SK-N-SH (cell line): ENCODE measurements around the gene CAGE1. TPM values are rescaled to one million over a fixed set of nuclear protein-coding genes. Genes with fewer than 3 reads are reported as not detected.

Experiments used
- CTCF ChIA-PET: fragments of 300-600, 350-600 bp; formaldehyde crosslinking; extraction: SDS; loops from one replicate; lab custom pipeline; 2021; lab: Yijun Ruan, JAX
- POLR2A ChIA-PET: fragments of 350-600 bp; sonication (Branson Sonifier 250); formaldehyde crosslinking; extraction: SDS; loops from one replicate; lab custom pipeline; 2020; ENCODE audit warnings: antibody characterized with exemption, inconsistent platforms; lab: Yijun Ruan, JAX
- DNase-seq: peaks from one replicate; pipeline ENCODE4 v3.0.0; 2012
- H2AFZ ChIP-seq: fragments of 200-600 bp; sonication (generic); 2 replicates; pipeline ENCODE4 v1.8.1; 2016; ENCODE audit warnings: antibody characterized with exemption, mild to moderate bottlenecking, low read depth
- H3F3A ChIP-seq: fragments of 200-600 bp; sonication (generic); replicated peaks from 2 replicates; pipeline ENCODE3; 2016; ENCODE audit warnings: antibody characterized with exemption, mild to moderate bottlenecking; ENCODE audit not compliant: insufficient read depth
- H3K27ac ChIP-seq, 2 experiments: fragments of 200-500 bp in 1 of 2; fragments of 200-600 bp in 1 of 2; sonication (Bioruptor generic) in 1 of 2; sonication (generic), shearing (Covaris generic) in 1 of 2; 2 replicates each; pipeline versions ENCODE4 v1.5.1 to v1.6.1; 2014 to 2016; ENCODE audit warnings: low read depth in 2 of 2, inconsistent platforms in 1 of 2, low read length in 1 of 2, mild to moderate bottlenecking in 1 of 2, mixed read lengths in 1 of 2
- H3K27me3 ChIP-seq: fragments of 200-600 bp; sonication (generic), shearing (Covaris generic); 2 replicates; pipeline ENCODE4 v1.6.1; 2016; ENCODE audit warnings: mixed run types; ENCODE audit not compliant: insufficient read depth
- H3K36me3 ChIP-seq, 2 experiments: fragments of 200-500 bp in 1 of 2; fragments of 200-600 bp in 1 of 2; sonication (Bioruptor generic) in 1 of 2; sonication (generic) in 1 of 2; replicated peaks in 1 of 2; 2 replicates each; pipeline versions ENCODE3 to v1.5.1; 2014 to 2016; ENCODE audit warnings: low read length in 1 of 2, mild to moderate bottlenecking in 1 of 2; ENCODE audit not compliant: insufficient read depth in 2 of 2, control insufficient read depth in 1 of 2
- H3K4me1 ChIP-seq, 2 experiments: fragments of 200-500 bp in 1 of 2; fragments of 200-600 bp in 1 of 2; sonication (Bioruptor generic) in 1 of 2; sonication (generic), shearing (Covaris generic) in 1 of 2; 2 replicates each; pipeline versions ENCODE4 v1.5.1 to v1.6.1; 2014 to 2016; ENCODE audit warnings: low read depth in 1 of 2, low read length in 1 of 2, mixed run types in 1 of 2; ENCODE audit not compliant: insufficient read depth in 2 of 2, control insufficient read depth in 1 of 2
- H3K4me2 ChIP-seq: fragments of 200-600 bp; sonication (generic), shearing (Covaris generic); 2 replicates; pipeline ENCODE4 v1.6.1; 2017; ENCODE audit warnings: mixed run types
- H3K4me3 ChIP-seq, 2 experiments: fragments of 200-500 bp in 1 of 2; fragments of 200-600 bp in 1 of 2; sonication (Bioruptor generic) in 1 of 2; sonication (generic), shearing (Covaris generic) in 1 of 2; 2 replicates each; pipeline versions ENCODE4 v1.5.1 to v1.8.1; 2014 to 2016; ENCODE audit warnings: low read depth in 2 of 2, inconsistent platforms in 1 of 2, low read length in 1 of 2, mild to moderate bottlenecking in 1 of 2, mixed read lengths in 1 of 2, moderate library complexity in 1 of 2
- H3K79me2 ChIP-seq: fragments of 200-600 bp; sonication (generic); 2 replicates; pipeline ENCODE4 v1.8.1; 2017; ENCODE audit warnings: mild to moderate bottlenecking; ENCODE audit not compliant: insufficient read depth
- H3K9ac ChIP-seq: fragments of 200-600 bp; sonication (generic); 2 replicates; pipeline ENCODE4 v1.6.1; 2017; ENCODE audit warnings: mixed run types
- H3K9me2 ChIP-seq: fragments of 200-600 bp; sonication (generic); 2 replicates; pipeline ENCODE4 v1.6.1; 2017; ENCODE audit warnings: mixed run types
- H3K9me3 ChIP-seq: fragments of 200-600 bp; sonication (generic); 2 replicates; pipeline ENCODE4 v1.6.1; 2017; ENCODE audit warnings: mixed run types, mild to moderate bottlenecking, moderate library complexity
- H4K20me1 ChIP-seq: fragments of 200-600 bp; sonication (generic); 2 replicates; pipeline ENCODE4 v1.6.1; 2017; ENCODE audit warnings: mild to moderate bottlenecking, mixed run types; ENCODE audit not compliant: insufficient read depth
- ELF1 ChIP-seq: IDR thresholded peaks from 2 replicates; pipeline ENCODE4 v1.4.0; 2012
- EZH2phosphoT487 ChIP-seq: fragments of 200-600 bp; sonication (generic); IDR thresholded peaks from 2 replicates; pipeline ENCODE4 v1.6.1; 2017; ENCODE audit warnings: low read depth, mixed run types, mild to moderate bottlenecking, antibody characterized with exemption, moderate library complexity, borderline replicate concordance
- GABPA ChIP-seq: IDR thresholded peaks from 2 replicates; pipeline ENCODE4 v1.4.0; 2012; ENCODE audit warnings: low read depth, mild to moderate bottlenecking
- GATA2 ChIP-seq: sonication (generic); formaldehyde crosslinking; IDR thresholded peaks from 2 replicates; pipeline ENCODE4 v1.5.0; 2020; ENCODE audit warnings: mild to moderate bottlenecking, missing genetic modification reagents
- MXI1 ChIP-seq: IDR thresholded peaks from 2 replicates; pipeline ENCODE4 v1.6.1; 2012; ENCODE audit warnings: mild to moderate bottlenecking, low read depth, low read length, improper control_type of control experiment
- NRF1 ChIP-seq: IDR thresholded peaks from 2 replicates; pipeline ENCODE4 v1.6.1; 2012; ENCODE audit warnings: low read depth, mild to moderate bottlenecking, low read length
- RCOR1 ChIP-seq: fragments of 150-350 bp; IDR thresholded peaks from 2 replicates; pipeline ENCODE4 v1.6.1; 2017; ENCODE audit warnings: antibody characterized with exemption, low read length
- RXRA ChIP-seq: IDR thresholded peaks from 2 replicates; pipeline ENCODE4 v1.4.0; 2012; ENCODE audit warnings: low read depth, mild to moderate bottlenecking, borderline replicate concordance
- SMC3 ChIP-seq: IDR thresholded peaks from 2 replicates; pipeline ENCODE4 v1.6.1; 2012; ENCODE audit warnings: low read depth, low read length, improper control_type of control experiment
- TEAD4 ChIP-seq: IDR thresholded peaks from 2 replicates; pipeline ENCODE4 v1.4.0; 2012; ENCODE audit warnings: mild to moderate bottlenecking, borderline replicate concordance; ENCODE audit not compliant: insufficient read depth
- YY1 ChIP-seq: IDR thresholded peaks from 2 replicates; pipeline ENCODE4 v1.4.0; 2012; ENCODE audit warnings: low read depth, mild to moderate bottlenecking
- WGBS: methylation state at CpG from one replicate; pipeline ENCODE4 v1.1.6; 2017; ENCODE audit warnings: low lambda C conversion rate; 5-methylcytosine and 5-hydroxymethylcytosine counted together
- polyA plus RNA-seq, 3 experiments: library from polyadenylated mRNA; depleted of rRNA; stranded (reverse); fragments of >200 nt; gene quantifications; 2 replicates each; pipeline ENCODE4 v1.2.3, GENCODE V29; 2012
- TF ChIP-seq, protein P1 (sequence below): fragments of 200-600 bp; sonication (generic); IDR thresholded peaks from 2 replicates; pipeline ENCODE4 v1.6.1; 2017; ENCODE audit warnings: antibody characterized with exemption, mild to moderate bottlenecking, moderate library complexity
- TF ChIP-seq, protein P2 (sequence below): IDR thresholded peaks from 2 replicates; pipeline ENCODE4; 2012
- TF ChIP-seq, protein P3 (sequence below): IDR thresholded peaks from 2 replicates; pipeline ENCODE4 v1.4.0; 2012; ENCODE audit warnings: low read depth, borderline replicate concordance

The CAGE1 gene
- polyA plus RNA-seq, 1 of the 3 experiments (the other 2 are of a cell fraction): not detected

DNA sequence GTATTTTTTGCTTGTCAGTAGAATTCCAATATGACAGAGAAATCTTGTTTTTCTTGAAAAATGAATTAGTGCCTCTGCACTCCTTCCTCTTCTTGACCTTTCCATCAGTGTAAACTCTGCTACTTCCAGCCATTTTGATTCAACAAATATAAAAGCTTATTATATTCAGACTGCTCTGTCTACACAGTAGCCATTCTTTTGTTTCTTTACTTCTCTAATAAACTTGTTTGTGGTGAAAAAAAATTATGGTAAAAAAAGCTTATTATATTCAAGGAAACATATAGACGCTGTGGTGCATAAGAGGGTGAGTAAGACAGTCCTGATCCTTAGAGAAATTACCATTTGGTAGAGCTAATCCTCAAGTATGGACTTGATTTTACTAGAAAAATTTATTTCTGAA, 11.6 kb downstream of the CAGE1 start:
- TF ChIP-seq SMC3 (no peak), EZH2phosphoT487 (no peak), ELF1 (no peak), YY1 (no peak)
- TF ChIP-seq, protein P1, sequence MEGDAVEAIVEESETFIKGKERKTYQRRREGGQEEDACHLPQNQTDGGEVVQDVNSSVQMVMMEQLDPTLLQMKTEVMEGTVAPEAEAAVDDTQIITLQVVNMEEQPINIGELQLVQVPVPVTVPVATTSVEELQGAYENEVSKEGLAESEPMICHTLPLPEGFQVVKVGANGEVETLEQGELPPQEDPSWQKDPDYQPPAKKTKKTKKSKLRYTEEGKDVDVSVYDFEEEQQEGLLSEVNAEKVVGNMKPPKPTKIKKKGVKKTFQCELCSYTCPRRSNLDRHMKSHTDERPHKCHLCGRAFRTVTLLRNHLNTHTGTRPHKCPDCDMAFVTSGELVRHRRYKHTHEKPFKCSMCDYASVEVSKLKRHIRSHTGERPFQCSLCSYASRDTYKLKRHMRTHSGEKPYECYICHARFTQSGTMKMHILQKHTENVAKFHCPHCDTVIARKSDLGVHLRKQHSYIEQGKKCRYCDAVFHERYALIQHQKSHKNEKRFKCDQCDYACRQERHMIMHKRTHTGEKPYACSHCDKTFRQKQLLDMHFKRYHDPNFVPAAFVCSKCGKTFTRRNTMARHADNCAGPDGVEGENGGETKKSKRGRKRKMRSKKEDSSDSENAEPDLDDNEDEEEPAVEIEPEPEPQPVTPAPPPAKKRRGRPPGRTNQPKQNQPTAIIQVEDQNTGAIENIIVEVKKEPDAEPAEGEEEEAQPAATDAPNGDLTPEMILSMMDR: no peak
- TF ChIP-seq, protein P2, sequence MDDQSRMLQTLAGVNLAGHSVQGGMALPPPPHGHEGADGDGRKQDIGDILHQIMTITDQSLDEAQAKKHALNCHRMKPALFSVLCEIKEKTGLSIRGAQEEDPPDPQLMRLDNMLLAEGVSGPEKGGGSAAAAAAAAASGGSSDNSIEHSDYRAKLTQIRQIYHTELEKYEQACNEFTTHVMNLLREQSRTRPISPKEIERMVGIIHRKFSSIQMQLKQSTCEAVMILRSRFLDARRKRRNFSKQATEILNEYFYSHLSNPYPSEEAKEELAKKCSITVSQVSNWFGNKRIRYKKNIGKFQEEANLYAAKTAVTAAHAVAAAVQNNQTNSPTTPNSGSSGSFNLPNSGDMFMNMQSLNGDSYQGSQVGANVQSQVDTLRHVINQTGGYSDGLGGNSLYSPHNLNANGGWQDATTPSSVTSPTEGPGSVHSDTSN: no peak
- POLR2A ChIA-PET: no interaction called here
- Histone ChIP-seq H3K9me3 (no peaks in the 10 kb centered on the region), H3K36me3 (no peaks in the 10 kb centered on the region), H4K20me1 (no peaks in the 10 kb centered on the region), H3K4me3 (no peak overlapping the region), H3K4me2 (no peak overlapping the region), H2AFZ (no peak overlapping the region), H3K9me2 (no peaks in the 10 kb centered on the region), H3K27ac (no peak overlapping the region), H3K27me3 (no peaks in the 10 kb centered on the region), H3K9ac (no peak overlapping the region), H3F3A (no peaks in the 10 kb centered on the region), H3K79me2 (no peaks in the 10 kb centered on the region), H3K4me1 (no peaks in the 10 kb centered on the region)
- DNase-seq: no peak
- WGBS: 76% methylated on average over 1 of the region's 1 CpG
- CTCF ChIA-PET: interaction anchor here (0.5 to 2.3 kb wide), 2 partner anchors 12 to 654 kb away, joined by 4 to 6 read pairs; partner anchors contain the start of genes CAGE1 and RIOK1

DNA sequence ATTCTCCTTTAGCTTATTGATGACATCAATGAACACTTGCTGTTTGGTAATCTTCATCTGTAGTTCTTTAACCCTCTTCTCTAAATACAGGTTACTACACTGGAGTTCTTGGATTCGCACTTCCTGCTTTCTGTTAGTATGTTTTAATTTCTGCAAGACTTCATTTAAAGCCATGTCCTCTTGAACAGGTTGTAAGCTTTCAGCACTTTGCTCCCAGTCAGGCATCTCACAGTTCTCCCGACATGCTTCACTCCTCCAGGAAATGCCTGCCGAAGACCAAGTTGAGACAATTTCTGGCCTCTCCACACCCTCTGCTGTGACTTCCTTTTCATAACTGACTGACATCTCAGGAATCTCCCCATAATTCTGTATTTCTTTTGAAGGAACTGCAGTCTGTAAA, 15.8 kb downstream of the CAGE1 start:
- Histone ChIP-seq H2AFZ (no peak overlapping the region), H3K9ac (no peak overlapping the region), H3K27ac (no peak overlapping the region), H3K27me3 (no peaks in the 10 kb centered on the region), H3K4me1 (no peaks in the 10 kb centered on the region), H3K4me3 (no peak overlapping the region), H3K9me2 (no peaks in the 10 kb centered on the region), H4K20me1 (no peaks in the 10 kb centered on the region), H3K9me3 (no peaks in the 10 kb centered on the region), H3K79me2 (no peaks in the 10 kb centered on the region), H3K36me3 (no peaks in the 10 kb centered on the region), H3K4me2 (no peak overlapping the region), H3F3A (no peaks in the 10 kb centered on the region)
- ChIA-PET POLR2A (no interaction called here), CTCF (interaction anchor here (0.7 kb wide), 1 partner anchor 130 kb away, joined by 3 read pairs; no protein-coding TSS in a partner anchor)
- TF ChIP-seq GABPA (no peak), RXRA (no peak), MXI1 (no peak), EZH2phosphoT487 (no peak), NRF1 (no peak), TEAD4 (no peak), GATA2 (CRISPR knock-in tag) (no peak), RCOR1 (no peak)
- TF ChIP-seq, protein P3, sequence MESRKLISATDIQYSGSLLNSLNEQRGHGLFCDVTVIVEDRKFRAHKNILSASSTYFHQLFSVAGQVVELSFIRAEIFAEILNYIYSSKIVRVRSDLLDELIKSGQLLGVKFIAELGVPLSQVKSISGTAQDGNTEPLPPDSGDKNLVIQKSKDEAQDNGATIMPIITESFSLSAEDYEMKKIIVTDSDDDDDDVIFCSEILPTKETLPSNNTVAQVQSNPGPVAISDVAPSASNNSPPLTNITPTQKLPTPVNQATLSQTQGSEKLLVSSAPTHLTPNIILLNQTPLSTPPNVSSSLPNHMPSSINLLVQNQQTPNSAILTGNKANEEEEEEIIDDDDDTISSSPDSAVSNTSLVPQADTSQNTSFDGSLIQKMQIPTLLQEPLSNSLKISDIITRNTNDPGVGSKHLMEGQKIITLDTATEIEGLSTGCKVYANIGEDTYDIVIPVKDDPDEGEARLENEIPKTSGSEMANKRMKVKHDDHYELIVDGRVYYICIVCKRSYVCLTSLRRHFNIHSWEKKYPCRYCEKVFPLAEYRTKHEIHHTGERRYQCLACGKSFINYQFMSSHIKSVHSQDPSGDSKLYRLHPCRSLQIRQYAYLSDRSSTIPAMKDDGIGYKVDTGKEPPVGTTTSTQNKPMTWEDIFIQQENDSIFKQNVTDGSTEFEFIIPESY: no peak
- TF ChIP-seq, protein P1: no peak
- DNase-seq: no peak
- WGBS: 82% methylated on average over 3 of the region's 3 CpGs
